Measurements from ENCODE around the gene GALNT18.

The GALNT18 gene

DNA sequence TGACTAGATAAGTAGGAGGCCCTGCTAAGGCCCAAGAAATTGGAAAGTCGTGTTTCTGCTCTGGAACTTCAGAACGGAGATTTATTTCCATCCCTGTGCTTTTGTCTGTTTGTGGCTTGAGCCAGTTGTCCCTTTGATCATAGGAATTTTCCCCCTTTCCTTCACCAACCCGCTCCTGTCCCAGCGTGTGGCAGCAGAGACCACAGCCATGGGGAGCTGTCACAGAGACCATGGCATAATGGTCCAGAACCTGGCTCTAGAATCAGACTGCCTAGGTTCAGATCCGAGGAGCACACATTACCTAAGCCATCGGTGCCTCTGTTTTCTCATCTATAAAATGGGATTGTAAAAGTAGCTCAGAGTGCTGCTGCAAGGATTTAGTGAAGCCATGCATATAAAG, 128.1 kb downstream of the GALNT18 start:
- no peak for DNase-seq

DNA sequence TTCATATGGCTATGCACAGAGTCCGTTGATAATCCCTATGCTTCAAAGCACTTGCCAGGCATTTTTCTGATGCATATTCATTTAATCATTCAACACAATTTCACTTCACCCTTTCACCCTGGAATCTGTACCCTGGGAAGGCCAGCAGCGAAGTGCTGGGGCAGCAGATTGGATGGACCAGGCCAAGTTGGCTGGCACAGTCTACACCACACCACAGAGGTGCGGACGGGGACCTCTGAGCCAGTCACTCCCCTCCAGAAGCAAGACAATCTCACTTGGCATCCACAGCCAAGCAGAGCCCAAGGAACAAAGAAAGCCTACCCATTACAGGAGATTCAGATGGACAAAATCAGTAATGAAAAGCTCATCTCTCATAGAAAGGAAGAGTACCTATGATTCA, 130.2 kb downstream of the GALNT18 start:
- DNase-seq = no peak

DNA sequence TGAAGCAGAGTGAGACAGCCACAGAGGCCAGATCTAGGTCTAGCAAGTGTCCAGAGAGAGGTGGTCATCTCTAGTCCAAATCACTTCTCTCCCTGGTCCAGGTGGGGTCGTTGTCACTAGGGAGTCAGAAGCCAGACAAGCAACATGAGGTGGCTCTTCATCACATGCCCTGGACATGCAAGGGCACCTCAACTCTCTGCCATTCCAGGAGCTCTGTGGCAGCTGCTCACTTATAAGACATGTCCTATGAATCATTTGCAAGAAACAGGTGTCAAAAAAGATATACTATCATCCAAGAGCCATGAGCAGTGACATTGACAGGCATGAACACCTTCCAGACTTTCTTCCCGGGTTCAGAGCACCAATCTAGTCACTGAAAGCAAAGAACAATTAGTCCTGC, 130.8 kb downstream of the GALNT18 start:
- DNase-seq = no peak

DNA sequence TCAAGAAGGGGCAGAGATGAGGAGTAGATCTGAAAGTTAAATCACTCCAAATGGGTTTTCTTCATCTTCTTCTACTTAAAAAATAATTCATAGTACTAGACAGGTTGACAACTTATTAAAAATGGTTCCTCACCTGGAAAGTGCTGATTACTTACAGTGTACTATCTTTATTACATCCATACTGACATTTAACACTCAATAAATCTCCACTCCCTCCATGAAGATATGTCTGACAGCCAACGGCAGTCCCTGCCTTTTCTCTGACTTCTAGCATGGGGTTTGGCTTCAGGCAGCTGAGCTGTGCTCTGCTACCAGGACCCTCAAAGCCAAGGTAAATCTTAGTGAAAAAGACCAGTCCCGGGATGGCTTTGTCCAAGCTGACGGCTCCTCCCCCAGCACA, 135.4 kb downstream of the GALNT18 start:
- no peak for DNase-seq

DNA sequence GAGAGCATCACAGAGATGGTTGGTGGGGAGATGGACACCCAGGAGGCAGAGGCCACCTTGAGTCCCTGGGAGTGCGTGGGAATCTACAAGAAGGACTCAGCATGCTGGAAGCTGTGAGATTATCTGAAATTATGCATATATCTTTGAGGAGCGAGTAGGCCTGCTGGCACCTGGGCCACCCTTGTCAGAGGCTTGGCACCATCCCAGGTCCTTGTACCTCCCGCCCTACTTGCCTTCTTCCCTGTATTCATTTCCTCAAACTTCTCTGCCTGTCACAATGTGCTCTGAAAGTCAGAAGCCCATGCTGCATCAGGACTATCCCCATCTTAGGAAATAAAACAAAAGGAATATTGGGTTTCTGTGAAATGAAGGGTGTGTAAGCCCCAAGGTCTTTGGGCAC, 135.8 kb downstream of the GALNT18 start:
- DNase-seq = no peak

DNA sequence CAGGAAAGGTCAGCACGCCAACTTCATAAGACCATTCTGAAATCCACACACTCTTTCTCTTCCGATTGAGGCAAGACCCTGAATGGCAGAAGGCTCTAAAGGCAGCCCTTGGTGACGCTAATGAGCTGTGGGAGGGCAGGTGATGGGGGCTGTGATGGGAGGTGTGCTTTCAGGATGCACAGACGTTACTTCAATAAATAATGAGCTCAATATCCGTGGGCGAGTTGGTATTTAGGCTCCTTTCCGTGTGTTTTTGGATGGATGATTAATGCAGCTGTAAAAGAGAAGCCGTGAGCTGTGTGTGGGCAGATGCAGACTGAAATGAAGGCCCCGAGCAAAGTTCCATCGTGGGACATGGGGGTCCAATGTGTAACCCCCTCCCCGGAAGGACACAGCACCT, 138.2 kb downstream of the GALNT18 start:
- no peak for DNase-seq

DNA sequence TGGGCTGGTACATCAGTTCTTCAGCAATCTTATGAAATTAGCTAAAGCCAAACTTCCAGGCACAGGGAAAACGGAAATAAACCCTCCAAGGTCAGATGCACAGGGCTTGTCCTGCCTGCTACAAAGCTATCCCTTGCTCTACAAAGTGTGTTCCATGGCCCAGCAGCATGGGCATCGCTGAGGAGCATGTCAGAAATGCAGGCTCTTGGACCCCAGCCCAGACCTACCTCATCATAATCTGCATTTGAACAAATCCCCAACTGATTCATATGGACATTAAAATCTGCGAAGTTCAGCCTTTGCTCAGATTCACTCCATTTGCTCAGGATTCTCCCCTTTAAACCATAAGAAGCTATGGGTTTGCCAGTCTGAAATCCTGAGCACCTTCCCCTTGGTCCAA, 139.1 kb downstream of the GALNT18 start:
- no peak for DNase-seq

DNA sequence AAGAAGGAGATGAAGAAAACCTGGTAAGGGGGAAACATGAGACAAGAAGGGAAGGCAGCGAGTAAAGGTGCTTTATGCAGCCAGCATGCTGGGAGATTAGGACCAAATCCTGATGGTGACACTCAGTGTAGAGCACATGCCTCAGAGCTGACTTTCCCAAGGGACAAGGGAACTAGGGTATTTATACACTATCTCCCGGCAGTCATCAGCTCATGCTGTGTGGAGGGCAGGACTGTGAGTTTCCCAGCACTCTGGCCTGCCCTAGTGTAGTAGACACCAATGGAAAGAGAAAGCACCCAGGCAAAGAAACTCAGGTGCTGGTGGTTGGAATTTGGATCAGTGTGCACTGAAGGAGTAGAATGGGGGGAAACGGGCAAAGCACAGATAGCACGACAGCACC, 140.4 kb downstream of the GALNT18 start:
- DNase-seq = no peak

DNA sequence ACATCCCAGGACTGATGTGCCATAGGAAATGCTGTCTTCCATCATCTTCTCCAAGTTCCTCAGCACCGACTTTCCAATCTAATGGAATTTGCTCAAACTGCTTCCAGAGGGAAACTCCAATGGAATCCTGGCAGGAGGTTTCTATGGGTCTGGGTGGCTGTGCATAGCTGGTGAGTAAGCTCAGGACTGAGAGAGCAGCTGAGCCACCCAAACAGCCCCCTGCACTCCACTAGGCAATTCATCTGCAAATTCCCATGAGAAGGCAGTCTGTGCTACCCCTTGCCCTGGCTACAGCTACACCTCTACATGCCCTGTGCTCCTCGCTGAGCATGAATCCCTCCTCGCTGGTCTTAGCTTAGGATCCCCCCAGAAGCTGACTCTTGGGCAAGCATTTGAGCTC, 140.8 kb downstream of the GALNT18 start:
- no peak for DNase-seq

DNA sequence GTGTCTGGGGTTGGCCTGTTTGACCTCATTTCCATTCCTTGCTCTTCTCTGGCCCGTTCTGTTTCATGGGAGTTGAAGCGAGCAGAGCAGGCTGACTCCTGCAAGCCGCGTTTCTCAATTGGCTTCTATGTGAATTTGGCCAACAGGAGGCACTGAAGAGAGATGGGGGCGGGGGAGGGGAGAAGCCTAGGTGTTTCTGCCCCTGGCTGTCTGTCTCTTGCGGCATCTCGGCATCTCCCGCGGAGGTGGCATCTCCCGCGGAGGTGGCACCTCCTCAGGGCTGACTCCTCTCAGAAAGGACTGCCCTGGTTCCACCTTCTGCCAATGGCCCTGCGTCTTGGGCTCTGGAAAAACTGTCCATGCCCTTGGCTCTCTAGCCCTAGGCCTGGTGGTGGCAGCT, 143.1 kb downstream of the GALNT18 start:
- no peak for DNase-seq

DNA sequence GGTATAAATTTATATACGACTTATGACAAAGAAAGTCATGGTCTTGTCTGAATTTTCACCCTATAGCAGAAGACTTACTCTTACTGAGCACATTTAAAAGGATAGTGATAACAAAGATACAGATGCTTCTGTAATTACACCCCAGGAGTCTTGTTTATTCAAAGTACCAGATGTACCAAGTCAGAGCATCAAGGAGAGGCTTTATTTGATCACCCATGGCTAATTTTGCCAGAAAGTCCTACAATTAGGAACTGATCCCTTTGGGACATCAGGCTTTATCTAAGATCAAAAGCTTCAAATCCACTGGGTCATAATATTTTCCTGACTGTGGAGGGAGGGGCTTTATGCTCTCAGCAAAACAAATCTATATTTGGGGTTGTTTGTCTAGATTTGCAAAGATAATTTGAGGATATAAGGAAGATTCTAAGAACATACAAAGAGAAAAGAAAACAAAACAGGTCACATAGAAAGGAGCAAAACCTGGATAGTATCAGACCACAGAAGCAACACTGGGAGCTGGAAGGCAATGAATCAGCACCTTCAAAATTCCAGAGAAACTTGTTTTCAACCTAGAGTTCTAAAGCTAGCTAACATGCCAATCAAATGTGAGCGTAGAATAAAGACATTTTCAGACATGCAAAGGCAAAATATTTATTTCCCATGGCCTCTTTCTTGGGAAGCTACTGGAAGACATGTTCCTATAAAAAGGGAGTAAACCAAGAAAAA, 143.9 kb downstream of the GALNT18 start:
- DNase-seq = no peak

DNA sequence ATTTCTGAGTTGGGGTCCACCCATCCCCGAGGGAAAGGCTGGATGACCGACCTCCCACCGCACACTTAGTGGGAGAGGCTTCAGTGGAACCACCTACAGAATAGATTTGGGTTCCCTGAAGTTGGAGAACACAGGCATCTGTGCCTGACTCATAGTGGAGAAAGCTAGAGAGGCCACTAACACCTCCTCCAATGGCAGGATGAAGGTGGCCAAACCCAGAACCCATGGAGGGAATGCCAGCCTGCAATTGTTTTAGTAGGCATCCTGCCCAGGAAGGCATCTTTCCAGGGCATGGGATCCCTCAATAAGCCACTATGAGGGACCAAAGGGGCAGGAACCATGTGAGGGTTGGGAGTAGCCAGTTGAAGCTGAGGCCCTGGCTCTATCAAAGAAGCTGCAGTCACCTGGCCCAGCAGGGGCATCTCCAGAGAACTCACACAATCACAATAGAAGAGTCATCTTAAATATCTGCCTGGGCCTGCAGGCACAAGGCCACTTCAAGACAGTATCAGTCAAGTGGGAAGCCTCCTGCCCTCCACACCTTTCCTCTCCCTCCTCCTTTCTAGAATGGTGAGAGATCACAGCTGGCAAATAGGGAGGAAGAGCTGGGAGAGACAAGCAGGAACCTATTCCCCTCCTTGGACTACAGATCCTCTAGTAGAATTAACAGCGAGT, 144.7 kb downstream of the GALNT18 start:
- DNase-seq = no peak

DNA sequence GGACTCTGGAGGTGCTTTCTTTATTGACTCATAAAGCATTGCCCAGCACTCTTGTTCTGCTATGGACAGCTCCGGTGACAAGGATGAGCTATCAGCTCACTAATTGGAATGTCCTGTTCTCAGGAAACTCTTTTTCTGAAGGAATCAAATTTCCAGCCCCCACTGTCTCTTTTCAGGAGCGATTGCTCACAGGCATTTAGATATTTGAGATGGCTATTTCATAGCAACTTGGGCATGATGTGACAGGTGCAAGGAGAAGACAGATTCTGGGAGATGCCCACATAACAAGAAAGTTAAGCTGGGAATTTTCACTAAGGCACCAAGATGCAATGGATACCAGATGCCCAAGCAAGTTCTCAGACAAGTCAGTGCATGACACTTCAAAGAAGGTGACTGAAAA, 145.3 kb downstream of the GALNT18 start:
- DNase-seq = no peak

DNA sequence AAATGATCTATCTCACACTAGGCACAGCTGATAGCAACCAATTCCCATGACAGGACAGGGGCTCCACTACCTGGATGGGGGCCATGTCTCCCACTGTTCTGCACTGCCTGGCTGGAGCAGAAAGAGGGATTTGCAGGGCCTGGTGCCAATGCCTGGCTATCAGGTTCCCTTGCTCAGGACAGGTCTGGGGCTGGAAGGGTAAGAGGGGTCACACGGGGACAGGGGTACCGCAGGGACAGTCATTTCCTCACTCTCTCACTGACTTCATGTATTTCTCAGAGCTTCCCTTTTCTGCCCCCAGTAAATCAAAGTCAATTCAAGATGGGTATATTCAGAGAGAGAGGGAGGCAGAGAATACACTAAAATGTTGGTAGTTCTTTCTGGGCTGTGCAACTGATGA, 149.7 kb downstream of the GALNT18 start:
- DNase-seq = peak; percentile 37

DNA sequence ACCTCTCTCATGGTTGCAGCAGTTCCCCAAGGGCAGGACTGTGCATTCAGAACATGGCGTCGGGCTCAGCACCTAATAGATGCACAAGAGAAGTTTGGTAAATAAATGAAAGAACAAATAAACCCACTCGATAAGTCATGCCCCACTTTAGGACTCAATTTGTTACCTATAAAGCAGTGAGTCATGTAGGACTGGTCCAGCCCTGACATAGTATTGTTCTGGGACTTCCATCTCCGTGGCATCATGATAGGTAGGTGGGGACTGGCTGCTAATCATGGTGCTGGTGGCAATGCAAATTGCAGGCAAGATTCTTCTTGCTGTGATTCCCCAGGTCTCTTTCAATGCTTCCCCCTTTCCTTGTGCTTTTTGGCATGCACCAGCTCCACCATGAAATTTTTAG, 150.6 kb downstream of the GALNT18 start:
- DNase-seq = no peak

DNA sequence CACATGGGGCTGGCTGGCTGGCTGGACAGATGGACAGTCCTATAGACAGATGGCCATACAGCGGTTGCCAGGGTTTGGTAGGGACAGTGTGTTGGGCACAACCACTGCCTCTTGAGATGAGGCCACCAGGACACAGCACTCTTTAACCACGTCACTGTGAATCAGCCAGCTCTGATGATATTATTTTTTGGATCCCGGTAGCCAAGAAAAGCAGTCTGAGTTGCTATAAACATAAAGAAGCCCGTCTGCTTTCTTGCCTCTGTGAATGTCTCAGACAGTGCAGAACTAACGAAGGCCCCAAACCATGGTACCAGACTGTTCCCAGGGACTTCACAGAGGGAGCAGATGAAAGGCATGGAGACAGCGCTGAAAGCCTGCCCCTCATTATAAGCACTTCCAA, 152.9 kb downstream of the GALNT18 start:
- DNase-seq = no peak

DNA sequence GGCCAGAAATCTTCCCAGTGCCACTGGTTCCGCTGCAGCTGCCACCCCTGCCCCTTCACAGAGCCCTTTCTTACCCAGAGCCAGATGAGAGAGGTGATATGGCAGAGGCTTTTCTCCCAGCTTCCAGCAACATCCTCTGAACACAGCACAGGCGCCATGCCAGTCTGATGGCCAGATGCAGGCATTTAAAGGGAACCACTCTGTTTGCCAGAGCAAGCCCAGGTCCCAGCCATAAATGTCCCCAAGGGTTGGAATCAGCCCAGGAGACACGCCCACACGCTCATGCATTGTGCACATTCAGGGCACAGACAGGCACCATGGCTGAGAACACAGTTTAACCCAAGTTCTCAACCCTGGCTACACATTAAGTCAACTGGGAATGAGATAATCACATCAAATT, 154.5 kb downstream of the GALNT18 start:
- no peak for DNase-seq

DNA sequence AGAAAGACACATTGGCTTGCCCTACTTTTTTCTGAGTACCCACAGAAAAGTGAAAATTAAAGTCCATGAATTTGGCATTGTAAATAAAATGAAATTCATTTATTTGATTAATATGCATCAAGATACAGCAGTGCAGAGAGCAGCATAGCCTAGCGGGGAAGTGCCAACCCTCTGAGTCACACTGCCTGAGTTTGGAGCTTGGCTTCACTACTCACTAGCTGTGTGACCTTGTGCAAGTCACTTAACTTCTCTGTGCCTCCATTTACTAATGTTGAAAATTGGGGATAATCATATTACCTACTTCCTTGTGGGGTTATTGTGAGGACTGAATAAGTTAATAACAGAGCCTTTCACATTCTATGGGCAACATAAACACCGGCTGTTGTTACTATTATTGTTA, 157.2 kb downstream of the GALNT18 start:
- DNase-seq = no peak

DNA sequence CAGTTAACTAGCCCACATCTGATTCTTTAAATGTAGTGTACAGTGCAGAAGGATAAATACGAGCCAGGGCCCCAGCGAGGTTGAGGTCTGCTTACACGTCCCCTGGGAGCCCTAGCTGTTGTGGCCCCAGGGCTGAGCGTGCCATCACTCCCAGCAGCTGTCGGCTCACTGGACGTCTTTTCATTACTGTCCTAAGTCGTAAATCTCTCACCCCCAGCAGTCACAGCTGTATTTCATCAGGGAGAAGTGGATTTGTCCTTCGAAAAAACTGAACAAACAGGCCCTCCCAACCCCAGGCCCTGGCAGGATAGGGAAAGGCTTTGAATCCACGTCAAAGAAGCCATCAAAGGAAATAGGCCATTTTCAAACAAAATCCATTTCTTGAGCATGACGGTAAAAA, 158.4 kb downstream of the GALNT18 start:
- no peak for DNase-seq

DNA sequence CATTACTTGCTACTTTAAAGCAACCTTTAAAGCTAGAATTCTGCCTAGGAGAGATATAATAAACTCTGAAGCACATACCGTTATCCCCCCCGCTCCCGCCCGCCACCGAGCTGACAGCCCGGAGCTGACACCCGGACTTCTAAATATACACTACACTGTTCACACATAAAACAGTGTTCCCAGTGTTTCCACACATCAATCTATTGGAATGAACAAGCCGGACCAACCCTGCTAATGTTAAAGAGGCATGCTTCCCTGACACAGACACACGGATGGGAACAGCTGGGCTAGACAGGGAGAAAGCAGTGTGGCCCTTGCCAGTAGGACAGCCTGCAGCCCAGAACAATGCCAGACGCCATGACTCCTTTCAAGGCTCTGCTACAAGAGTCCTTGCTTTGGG, 160.3 kb downstream of the GALNT18 start:
- DNase-seq = no peak

DNA sequence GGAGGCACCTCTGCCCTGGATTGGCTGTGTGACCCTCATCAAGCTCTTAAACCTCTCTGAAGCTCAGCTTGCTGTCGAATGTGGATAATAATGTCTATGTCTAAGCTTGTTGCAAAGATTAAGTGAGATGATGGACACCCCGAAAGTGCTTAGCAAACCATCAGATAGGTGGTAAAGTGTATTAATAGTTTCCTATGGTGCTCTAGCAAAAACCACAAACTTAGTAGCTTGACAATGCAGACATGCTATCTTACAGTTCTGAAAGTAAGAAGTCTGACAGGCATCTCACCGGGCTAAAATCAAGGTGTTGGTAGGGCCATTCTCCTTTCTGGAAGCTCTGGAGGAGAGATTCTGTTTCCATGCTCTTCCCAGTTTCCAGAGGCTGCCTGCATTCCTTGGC, 162.2 kb downstream of the GALNT18 start:
- no peak for DNase-seq

DNA sequence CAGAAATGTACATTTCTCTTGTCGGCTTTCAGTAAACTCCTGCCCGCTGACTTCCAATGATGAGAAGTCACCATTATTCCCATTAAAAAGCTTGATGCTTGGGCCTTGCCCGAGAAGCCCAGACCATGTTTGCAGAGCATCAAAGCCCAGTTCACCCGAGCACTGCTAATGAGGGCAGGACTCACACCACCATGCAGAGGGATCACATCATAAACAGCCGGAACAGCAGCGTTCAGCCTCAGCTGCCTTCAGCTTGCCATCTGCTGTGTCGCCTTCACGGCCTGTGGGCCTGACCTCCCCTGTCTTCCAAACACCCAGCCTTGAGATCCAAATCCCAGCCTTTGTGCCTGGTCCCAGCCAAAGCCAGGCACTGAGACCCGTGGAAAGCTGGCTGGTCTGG, 163.3 kb downstream of the GALNT18 start:
- DNase-seq = no peak

DNA sequence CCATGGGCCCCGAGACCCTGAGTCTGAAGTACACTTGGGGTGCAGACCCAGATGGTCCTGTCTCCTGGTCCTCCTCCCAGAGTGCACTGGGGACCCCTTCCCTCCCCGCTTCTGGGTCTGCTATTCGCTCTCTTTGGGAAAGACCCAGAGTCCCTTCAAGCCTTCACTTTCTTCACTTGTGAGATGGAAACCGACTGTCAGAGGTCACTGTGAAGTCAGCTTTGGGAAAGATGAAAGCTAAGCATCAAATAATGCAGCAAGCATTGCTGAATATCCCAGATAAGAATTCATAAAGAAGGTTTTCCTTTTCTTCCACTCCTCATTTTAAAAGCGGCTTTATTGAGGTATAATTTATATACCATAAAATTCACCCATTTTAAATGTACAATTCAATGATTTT, 163.8 kb downstream of the GALNT18 start:
- no peak for DNase-seq

DNA sequence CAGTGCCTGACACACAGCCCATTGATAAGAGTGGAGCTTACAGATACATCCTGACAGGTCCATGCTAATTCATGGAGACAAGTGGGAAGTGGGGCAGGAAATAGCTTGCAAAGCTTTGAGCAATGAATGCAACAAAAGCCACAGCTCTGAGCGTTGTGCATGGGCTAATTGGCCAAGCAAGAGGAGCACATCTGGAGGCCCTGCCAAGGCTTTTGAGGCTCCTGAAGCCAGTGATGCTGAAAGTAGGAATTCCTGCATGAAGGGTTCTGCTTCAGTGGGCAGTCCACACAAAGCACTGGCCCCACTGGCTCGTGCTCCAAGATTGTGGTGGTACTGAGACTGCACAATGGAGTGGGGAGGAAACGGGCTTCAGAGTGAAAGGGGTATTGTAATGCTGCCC, 164.9 kb downstream of the GALNT18 start:
- no peak for DNase-seq

DNA sequence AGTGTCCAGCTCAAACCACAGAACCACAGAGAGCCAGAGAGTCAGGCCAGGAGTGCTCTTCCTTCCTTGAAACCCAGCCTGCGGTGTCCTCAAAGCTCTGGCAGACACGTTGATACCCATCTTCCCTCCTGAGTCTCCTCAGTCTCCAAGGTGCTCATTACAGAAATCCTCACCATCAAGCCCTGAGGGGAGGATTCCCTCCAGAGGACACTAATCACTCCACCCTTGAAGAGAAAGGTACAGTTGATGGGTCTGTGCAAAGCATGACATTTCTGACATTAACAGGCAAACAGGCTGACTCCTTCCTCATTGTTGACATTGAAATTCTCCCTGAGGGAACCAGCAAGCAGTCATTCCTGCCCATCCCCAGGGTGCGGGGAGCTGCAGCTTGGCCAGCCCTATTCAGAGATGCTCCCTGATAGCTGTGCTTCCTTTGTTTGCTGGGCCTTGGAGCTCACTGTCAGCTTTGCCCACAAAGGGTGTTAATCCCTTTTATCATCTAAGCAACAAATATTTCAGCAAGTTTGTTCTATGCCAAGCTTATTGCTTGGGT, 167.1 kb downstream of the GALNT18 start:
- no peak for DNase-seq
